Dermis blood vessel endothelial cell (primary cell): ENCODE data around the gene NRSN2. TPM values are rescaled to one million over a fixed set of nuclear protein-coding genes. Genes with fewer than 3 reads are reported as not detected.
"Not testable (repeated sequence)": the region's sequence is repeated elsewhere in the genome, so short reads cannot be mapped to it uniquely, and the experiment has no call there.

ENCODE experiments used
- DNase-seq: peaks from one replicate; pipeline ENCODE4 v3.0.0; 2010
- total RNA-seq: library from RNA; depleted of rRNA; stranded (reverse); fragments of >200 nt; gene quantifications from 2 replicates; pipeline ENCODE4 v1.2.3, GENCODE V29; 2014

Gene NRSN2
- total RNA-seq, 1 donor from 2014 or later, result 18.0 TPM

DNA sequence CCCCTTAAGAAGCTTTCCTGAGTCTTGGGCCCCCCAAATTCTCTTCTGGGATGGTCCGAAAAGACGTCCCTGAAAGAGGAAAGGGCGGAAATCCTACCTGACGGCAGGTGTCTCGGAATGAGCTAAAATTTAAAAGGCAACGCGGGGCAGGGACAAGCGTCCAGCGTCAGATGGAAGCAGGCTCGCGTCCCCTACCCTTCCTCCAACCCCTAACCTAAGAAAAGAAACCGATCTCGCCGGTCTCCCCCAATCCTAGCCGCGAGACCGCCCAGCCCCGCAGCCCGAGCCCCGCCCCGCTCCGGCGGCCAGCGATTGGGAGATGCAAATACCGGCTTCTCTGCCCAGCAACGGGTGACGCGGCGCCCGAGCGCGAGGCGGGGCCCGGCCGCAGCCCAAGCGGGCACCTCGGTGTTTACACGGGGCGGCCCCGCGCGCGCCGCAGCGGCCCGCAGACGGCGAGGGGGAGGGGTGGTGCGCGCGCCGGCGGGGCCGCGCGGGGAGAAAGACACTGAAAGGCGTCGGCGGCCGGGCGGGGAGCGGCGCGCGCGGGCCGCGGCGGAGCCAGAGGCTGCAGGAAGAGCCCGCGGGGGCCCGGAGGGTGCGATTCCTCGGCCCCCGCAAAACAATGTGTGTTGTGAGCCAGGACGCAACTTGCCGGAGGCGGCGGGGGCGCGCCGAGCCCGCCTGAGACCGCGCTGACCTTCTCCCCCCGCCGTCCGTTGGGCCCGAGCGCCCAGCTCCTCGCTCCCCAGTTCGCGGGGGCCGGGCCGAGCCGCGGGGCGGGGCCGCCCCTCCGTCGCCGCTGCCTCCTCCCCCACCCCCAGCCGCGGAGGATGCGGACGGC lies 21.6 kb upstream of the NRSN2 start, which contains the start of gene SOX12:
SOX12 (plus strand) TSS at position 508 of the 844 bp plus-strand sequence. CDS start 373 bp downstream, outside the sequence.
- DNase-seq, result peak; percentile 96

GRCh38 chr20:325889-326644 lies 20.8 kb upstream of the NRSN2 start:
- peak; percentile 72 for DNase-seq

DNA sequence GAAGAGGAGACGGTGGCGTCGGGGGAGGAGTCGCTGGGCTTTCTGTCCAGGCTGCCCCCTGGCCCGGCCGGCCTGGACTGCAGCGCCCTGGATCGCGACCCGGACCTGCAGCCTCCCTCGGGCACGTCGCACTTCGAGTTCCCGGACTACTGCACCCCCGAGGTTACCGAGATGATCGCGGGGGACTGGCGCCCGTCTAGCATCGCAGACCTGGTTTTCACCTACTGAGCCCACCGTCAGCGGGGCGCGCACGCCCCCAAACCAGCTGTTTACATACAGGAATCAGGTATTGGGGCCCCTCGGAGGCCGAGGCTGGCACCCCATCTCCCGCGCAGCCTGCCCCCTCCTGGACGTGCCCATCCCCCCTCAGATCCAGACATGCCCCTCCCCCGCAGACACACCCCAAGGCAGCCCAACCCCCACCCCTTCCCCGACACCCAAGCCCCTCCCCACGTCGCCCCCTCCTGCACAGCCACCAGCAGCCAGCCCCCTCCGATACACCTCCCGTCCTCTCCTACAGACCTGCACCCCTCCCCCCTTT lies 20.2 kb upstream of the NRSN2 start:
- peak; percentile 45 for DNase-seq

GRCh38 chr20:327186-328026 lies 19.5 kb upstream of the NRSN2 start:
- DNase-seq, result peak; percentile 92

- no peak for DNase-seq
Observed at GRCh38 chr20:328027-328974, 18.6 kb upstream of the NRSN2 start.

- peak; percentile 42 for DNase-seq
Observed at GRCh38 chr20:328975-329695, 17.8 kb upstream of the NRSN2 start.

- DNase-seq, result no peak
Observed at GRCh38 chr20:329851-330232, 17.1 kb upstream of the NRSN2 start.

- DNase-seq, result peak; percentile 79
Observed at GRCh38 chr20:330233-331149, 16.4 kb upstream of the NRSN2 start.

- DNase-seq, result no peak
Observed at GRCh38 chr20:334578-334977, 12.3 kb upstream of the NRSN2 start.

GRCh38 chr20:336040-336439 lies 10.9 kb upstream of the NRSN2 start:
- DNase-seq, result not testable (repeated sequence)

GRCh38 chr20:341682-342081 lies 5.2 kb upstream of the NRSN2 start:
- peak; percentile 74 for DNase-seq

DNA sequence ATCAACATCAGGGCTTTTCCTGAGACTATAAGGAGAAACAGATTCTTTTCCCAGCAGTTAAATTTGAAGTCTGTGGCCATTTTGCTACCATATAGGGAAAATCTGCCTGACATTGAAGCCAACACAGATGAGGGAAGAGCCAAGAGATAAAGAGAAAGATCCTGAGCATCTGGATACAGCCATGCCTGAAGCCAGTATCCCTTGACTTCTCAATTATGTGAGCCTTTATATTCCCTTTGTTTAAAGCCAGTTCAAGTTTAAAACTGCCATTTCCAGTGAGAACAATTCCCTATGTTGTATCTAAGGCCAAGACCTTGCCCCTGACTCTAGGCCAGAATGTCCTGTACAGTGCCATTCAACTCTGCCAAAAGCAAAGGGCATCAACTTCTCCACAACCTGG lies 3.8 kb upstream of the NRSN2 start:
- DNase-seq, result no peak

- DNase-seq, result no peak
Observed at GRCh38 chr20:346033-346639, 775 bp upstream of the NRSN2 start.

DNA sequence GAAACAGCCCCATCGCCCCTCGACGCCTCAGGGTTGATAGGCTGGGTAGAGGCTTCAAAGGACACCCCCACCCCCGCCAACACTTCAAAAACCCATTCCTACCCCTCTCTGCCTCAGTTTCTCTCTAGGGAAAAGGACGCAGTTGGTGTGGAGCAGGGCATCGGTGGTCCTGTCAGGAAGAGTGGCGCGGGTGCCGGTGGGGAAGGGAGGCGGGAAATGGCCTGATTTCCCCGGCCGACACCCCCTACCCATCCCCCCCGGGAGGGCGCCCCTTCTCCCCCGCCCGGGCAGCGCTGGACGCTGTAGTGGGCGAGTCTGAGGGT lies 367 bp downstream of the NRSN2 start:
- peak; percentile 7 for DNase-seq

- peak; percentile 90 for DNase-seq
Observed at GRCh38 chr20:347640-348484, 951 bp downstream of the NRSN2 start.

DNA sequence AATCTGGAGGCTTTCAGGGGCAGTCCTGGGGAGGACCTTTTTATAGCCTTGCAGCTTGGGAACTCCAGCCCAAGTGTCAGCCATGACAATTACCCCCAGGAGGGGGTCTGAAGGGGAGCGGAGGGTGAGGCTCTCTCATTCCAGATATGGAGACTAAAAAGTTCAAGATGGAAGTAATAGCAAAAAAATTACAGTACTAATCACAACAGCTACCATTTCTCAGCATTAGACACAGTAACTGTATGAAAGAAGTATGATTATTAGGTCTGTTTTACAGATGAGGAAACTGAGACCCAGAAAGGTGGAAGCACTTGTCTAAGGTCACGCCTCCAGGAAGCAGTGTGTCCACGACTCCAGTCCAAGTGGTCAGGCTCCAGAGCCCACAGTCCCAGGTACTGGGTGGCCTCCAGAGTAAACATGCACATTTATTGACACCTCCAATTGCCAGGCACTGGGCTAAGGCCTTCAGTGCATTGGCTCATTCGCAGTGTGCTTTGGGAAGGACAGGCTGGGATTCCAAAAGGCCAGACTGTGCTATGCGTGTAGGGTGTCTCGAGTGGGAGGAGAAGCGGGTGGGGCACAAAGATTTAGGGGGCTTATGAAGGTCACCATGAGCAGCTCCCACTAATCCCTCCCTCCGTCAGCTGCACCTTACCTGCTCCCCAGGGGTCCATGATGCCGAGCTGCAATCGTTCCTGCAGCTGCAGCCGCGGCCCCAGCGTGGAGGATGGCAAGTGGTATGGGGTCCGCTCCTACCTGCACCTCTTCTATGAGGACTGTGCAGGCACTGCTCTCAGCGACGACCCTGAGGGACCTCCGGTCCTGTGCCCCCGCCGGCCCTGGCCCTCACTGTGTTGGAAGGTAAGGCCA lies 2.3 kb downstream of the NRSN2 start:
- no peak for DNase-seq

GRCh38 chr20:353166-353565 lies 6.3 kb downstream of the NRSN2 start:
- DNase-seq, result no peak
